ENCODE measurements around the gene DGKB.

The DGKB gene

DNA sequence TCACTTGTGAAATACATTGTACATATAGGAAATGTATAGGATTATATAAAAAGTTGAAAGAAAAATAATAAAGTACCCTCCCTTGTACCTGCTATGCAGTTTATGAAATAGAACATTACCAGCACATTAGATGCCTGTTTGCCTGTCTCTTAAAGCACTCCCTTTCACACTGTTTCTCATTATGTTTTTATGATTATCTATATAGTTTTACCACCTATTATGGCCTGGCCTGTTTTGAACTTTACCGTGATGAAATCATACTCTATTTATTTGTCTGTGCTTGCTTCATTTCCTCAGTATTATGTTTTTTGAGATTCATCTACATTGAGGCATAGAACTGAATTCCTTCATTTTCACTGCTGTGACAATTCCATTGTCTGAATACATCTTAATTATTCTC is 41.1 kb downstream of the DGKB start:
- DNase-seq (ENCODE audit: low read depth, low spot score), result no peak

DNA sequence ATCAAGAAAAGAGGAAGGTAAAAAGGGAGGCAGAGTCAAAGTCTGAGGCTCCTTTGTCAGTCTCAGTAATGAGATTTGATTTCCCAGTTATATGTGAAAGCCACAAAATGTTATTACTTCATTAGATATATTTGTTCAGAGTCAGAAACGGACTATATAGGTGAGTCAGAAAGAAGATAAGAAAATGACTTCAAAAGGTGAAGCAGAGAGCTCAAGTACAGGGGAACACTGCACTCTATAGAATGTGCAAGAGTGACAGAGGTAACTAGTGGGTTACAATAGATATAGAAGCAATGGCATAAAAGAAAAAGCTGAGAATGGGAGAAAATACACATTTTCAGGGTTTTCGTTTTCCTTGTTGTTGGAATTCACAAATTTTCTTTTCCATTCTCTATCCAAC is 43.3 kb downstream of the DGKB start:
- no peak for DNase-seq (ENCODE audit: low read depth, low spot score)

DNA sequence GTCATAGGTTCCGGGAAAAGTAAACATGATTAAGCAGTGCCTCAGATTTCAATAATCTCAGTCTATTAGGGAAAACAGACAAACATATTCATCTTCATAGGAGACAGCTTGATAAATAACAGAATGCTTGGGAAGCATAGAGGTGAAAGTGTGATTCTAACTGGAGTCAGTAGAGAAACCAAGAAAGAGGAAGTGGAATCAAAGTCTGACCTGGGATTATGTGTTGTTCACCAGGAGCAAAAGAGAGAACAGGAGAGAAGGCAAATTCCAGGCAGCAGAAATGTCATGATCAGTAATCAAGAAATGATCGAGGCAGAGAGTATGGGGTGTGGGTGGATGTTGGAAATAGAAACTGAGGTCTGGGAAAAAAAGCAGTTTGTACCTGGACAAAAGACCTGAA is 43.7 kb downstream of the DGKB start:
- no peak for DNase-seq (ENCODE audit: low read depth, low spot score)

DNA sequence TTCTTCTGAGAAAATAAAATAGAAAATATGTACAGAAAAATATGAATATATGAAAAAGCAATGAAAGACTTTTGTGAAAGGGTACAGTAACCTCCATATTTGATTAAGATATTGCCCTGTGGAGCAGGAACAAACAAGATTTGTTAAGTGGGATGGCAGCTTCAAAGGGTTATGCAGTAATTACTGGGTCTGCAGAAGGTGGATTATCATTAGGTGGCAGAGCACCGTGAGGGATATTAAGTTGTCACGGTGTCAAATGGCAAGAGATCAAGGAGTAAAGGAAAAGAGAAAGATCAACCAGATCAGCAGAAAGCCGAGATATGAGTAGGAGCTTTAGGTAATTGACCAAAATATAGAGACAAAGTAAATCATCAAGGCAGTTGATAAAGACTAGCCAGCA is 44.1 kb downstream of the DGKB start:
- no peak for DNase-seq (ENCODE audit: low read depth, low spot score)

DNA sequence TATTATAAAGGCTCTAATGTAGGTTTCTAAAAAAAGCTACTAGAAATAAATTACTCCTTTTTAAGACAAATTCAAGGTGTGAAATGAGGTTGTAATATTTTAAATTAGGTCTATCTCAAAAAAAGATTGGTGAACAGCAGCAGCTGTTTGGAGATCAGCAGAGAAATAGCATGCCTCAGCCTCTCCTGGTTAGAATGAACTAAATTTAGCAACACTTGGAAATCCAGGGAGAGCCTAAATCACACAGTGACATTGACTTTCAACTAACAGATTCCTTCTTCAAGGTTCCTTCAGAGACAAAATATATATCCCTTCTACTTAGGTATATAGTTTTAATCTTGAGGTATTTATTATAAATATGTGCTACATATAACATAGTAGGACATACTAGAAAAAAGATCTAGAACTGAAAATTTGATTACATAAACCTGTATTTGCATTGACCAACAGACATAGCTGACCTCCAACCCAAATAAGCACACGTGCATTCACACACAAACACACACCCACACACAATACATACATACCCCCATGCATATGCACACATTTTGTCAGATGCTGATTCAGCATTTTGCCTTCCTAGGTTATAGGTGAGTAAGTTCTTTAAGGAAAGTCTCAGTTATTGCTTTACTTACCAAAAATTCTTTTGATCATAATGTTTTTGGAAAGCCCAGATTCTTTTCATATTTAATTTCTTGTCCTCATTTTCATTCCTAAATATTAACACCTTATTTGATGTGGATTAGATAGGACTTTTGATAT is 47.3 kb downstream of the DGKB start:
- DNase-seq (ENCODE audit: low read depth, low spot score), result no peak

DNA sequence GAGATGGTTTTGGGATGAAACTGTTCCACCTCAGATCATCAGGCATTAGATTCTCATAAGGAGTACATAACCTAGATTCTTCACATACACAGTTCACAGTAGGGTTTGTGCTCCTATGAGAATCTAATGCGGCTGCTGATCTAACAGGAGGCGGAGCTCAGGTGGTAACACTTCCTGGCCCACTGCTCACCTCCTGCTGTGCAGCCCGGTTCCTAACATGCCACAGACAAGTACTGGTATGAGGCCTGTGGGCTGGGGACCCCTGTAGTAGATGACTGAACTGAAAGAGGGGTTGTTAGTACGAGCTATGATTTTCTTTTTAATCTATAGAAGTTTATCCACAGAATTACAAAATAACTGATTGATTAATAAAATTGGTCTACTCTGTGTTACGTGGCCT is 48.1 kb downstream of the DGKB start:
- no peak for DNase-seq (ENCODE audit: low read depth, low spot score)

DNA sequence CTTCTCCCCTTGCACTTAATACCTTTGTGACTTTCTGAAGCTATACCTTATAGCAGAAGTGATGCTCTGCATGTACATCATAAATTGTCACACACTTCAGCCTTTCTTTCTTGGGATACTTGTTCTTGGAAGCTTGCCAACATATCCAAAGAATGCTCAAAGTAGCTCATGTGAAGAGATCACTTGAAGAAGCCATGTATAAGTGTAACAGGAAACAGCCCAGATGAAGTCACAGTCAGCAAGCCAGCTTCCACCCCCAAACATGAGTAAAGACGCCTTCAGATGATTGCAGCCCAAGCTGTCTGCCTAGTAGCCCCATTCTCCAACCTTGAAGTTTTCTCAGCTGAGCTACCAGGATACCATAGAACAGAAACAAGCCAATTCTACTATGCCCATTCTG is 50.9 kb downstream of the DGKB start:
- no peak for DNase-seq (ENCODE audit: low read depth, low spot score)

DNA sequence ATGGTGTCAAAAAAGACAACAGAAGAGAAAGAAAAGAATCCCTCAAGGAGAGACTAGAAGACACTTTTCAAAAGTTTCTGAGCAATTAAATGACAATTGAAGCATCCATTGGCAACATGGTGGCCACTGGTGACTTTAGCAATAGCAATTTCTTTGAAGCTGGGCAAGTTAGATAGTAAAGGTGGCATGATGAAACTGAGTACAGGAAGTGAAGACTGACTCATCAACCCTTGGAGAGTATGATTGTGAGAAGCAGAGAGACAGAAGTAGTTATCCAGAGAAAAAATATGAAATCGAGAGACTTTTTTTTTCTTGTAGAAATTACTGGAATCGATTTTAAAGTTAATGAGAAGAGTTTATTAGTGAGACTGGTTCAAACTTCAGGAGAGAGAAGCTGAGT is 52.5 kb downstream of the DGKB start:
- DNase-seq (ENCODE audit: low read depth, low spot score), result no peak

DNA sequence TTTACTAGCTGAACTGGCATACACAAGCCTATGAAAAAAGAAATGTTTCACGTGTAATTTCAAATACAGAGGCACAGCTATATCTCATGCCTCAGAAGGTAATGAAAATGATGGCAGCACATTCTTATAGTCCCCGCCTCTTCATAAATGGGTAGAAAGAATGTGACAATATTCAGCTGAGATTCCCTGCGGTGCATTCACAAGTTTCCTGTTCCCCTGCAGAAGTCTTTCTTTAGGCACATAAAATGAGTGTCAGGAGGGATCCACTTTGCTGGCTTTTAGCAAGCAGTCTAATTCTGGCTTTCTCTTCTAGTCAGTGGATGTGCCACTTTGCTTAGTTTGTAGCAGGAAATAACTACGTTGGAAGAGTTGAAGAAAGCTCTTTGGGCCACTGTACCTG is 56.1 kb downstream of the DGKB start:
- DNase-seq (ENCODE audit: low read depth, low spot score), result no peak

DNA sequence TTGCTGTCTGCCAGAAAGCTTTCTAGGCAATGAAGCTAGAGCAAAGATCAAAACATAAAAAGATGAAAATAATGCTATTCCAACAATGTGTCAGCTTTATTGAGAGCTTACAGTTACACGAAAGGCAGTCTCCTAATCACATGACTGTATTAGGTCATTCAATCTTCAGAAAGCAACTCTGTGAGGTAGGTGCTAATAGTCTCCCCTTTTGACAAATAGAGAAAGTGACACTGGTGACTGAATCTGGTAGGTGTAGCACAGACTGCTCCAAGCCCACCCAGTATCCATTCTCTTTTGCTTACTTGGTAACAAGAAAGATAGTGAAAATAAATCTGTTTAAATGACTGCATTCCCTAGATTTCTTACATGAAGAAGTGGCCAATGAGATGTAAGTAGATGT is 58.8 kb downstream of the DGKB start:
- no peak for DNase-seq (ENCODE audit: low read depth, low spot score)

DNA sequence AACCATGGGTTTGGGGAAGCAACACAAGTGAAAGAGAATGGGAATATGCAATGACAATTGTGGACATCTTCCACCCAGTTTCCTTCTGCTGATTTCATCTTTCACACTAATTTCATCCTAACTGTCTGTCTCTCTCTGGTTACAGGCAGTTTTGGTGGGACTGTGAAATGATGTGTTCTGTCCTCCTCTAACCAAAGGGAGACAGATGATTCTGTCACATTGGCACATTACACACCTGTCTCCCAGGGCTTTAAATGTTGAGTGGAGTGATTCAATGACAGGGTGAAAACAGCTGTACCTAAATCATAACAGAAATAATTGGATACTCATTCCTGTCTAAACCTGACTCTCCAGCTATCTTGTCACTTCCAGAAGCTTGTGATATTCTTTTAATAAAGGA is 60.0 kb downstream of the DGKB start:
- DNase-seq (ENCODE audit: low read depth, low spot score), result no peak

DNA sequence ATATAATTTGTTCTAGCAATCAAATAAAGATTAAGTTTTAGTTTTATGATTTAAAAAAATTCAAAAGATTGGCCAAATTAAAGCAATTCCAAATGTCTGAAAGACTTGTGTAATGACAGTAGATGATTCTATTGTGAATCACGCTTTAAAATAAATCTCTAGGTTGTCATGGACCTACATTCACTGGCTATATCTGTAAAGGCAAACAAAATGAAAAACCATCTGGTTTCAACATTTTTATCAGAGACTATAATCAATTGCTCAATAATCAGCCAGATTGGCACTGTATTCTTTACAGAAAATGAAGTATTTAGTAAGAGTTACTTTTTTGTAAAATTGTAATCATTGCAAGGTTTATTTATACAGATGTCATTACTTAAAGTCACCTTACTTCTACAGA is 60.7 kb downstream of the DGKB start:
- DNase-seq (ENCODE audit: low read depth, low spot score), result no peak

DNA sequence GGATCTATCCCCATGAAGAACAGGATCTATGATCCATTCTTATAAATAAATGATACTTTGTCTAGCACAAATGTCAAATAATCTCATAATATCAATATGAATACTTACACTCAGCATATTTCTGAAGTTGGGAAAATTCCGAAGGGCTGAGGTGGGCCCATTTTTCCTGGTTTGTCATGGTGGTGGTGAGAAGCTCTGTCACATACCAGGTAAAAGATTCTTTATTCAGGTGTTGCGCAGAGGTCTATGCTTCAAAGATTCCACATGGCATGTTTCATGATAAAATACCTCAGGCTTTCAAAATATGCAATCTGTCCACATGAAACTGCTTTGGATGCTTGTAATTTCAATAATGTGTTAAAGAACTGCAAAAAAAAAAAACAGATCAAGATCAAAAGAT is 61.5 kb downstream of the DGKB start:
- DNase-seq (ENCODE audit: low read depth, low spot score), result no peak

DNA sequence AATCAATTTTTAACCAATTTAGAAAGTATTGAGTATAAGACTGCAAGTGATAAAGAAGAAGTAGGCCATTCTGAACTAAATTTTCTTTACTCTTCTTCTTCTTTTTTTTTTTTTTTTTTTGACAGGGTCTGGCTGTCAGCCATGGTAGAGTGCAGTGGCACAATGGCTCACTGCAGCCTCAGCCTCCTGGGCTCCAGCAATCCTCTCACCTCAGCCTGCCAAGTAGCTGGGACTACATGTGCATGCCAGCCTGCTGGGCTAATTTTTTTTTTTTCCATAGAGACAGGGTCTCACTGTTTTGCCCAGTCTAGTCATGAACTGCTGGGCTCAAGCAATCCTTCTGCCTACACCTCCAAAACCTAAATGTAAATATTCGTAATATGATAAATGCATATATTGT is 63.2 kb downstream of the DGKB start:
- no peak for DNase-seq (ENCODE audit: low read depth, low spot score)

DNA sequence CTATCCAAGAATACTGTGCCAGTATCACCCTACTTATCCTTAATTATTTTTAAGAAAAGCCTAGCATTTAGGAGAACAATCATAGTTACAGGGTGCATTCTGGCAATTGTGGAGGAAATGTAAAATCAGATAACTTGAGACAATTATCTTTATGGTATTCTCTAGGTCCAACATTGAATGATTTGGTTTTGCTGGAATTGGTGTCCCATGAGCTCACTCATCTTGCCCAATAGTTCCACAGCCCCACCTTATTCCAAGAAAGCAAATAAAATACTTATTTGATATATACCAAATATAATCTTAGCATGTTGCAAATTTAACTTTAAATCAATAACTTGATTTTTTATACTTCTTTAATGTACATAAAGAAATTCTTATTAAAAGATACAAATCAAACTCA is 65.3 kb downstream of the DGKB start:
- DNase-seq (ENCODE audit: low read depth, low spot score), result no peak

DNA sequence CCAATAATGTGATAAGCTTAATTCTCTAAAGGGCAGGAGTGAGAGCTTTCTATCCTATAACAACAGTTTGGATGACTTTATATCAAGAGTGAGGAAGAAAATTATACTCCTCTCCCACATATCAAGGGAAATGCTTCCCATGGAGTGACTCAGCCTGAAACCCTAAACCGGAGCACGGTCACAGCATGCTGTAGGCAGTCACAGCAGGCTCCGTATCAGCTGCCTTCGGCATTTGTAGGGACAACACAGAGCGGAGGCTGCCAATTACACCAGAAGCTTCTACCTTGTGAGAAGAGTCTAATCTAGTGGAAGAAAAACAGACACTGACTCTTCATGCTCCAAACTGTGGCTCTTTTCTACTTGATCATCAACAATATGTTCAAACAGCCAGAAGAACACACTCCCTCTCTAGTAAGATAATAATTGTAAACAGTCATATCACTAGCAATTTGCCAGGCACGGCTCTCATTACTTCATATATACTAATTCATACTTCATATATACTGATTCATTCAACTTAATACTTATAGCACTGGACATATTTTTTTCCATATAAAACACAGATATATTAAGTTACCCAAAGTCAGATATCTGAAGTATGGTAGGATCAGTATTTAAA is 65.9 kb downstream of the DGKB start:
- no peak for DNase-seq (ENCODE audit: low read depth, low spot score)

DNA sequence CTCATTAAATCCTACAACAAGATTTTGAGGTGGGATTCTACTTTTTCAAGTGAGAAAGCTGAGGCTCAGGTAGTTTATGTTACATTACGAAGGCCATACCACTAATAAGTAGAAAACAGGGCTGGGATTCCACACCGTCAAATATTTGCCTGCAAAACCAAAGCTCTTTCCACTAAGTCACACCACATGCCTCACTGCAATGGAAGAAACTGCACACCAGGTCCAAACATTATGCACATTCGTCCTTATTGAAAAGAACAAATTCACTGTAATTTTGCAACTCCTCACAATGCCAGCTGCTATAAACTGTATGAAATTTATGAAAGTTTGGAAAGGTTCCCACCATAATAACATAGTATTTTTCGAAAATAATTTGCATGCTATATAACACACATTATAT is 66.5 kb downstream of the DGKB start:
- no peak for DNase-seq (ENCODE audit: low read depth, low spot score)

DNA sequence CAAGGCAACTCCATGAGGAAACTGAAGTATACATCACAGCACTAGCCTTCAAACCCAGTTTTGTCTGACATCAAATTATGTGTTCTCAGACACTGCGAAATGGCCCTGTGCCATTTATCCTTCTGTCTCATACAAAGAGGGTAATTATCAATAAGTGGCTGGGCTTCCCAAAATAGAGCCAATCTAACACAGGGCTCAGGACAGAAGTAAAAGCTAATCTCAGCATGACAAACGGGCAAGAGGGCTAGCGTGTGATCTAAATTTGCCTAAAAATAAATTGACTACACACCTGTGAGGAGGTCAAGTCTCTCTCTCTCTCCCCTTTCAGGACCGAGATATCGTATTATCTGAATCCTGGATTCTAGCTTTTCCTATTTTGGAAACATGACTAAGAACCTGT is 67.2 kb downstream of the DGKB start:
- DNase-seq (ENCODE audit: low read depth, low spot score), result no peak

DNA sequence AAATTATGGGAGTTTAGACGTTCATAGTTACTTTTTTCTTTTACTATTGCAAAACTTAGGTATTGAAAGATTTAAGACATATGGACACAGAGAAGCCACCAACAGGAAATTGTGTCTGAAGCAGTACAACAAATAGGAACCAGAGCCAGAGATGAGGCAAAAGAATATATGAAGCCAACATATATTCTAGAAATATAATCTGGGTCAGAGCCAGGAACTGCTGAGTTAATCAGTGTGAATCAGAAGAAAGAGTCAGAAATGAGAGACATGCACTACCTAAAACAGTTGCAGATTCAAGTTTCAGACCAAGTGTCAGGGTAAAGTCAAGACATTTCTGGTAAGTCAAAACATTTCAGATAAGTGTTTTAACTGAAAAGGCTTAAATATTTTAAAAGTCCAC is 67.7 kb downstream of the DGKB start:
- no peak for DNase-seq (ENCODE audit: low read depth, low spot score)

DNA sequence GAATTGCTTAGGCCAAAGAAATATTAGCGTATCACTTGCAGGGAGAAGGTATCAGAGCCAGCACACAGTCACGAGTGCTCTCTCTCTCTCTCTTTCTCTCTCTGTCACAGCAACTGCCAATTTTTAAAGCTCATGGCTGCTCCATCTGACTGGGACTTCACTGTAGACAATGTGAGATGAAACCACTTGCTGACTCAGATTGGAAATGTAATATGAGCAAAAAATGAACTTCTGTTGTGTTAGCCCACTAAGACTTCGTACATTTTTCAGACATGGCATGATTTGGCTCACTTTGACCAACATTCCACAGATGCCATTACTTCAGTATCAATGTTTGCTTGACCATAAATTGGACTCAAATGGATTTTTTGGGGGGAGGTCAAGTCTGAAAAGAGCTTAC is 68.1 kb downstream of the DGKB start:
- no peak for DNase-seq (ENCODE audit: low read depth, low spot score)

DNA sequence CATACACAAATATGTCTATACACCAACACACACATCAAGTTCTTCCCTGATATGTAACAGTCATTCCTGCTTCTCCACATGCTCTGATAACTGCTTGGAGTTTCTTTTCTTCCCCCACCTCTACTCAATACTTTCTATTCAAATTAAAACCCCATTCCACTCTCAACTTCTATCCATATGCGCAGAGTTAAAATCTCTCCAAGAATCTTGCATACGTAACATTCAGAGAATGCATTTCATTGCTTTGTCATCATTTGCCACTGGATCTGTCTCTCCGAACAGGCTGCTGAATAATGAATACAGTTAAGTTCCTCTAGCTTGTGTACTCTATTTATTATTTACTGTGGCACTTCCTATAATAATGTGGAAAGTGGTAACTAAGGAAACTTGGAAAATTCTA is 68.8 kb downstream of the DGKB start:
- DNase-seq (ENCODE audit: low read depth, low spot score), result no peak

DNA sequence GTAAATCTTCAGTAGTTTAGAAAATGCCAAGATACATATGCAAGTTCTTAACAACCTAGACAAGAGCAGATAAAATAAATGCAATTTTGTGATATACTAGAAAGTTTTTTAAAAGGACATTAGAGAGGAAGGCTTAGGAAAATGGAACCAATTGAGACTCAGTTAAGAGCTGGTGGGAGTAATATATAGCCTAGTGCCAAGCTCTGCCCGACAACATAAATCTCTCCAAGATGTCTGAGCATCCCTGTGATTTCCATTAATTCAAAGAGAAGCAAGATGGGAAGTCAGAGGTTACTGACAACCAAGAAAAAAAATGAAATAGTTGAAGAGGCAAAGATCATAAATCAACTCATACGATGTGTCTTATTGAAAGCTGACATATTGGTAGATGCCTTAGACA is 74.5 kb downstream of the DGKB start:
- no peak for DNase-seq (ENCODE audit: low read depth, low spot score)

DNA sequence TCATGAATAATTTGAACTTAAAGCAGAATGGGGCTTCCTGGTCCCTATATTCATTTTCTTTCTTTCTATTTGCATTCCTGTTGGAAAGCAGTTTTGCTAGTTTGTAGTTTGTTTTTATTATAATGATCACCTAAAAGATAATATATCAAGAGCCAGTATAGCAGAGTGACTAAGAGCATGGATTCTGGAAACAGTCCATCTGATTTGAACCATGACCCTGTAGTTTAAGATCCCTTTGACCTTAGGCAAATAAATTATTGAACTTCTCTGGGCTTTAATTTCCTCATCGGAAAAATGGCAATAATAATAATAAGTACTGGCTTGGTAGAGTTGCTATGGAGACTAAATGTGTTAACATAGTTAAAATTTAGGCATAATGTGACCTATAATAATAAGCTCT is 76.1 kb downstream of the DGKB start:
- DNase-seq (ENCODE audit: low read depth, low spot score), result no peak

DNA sequence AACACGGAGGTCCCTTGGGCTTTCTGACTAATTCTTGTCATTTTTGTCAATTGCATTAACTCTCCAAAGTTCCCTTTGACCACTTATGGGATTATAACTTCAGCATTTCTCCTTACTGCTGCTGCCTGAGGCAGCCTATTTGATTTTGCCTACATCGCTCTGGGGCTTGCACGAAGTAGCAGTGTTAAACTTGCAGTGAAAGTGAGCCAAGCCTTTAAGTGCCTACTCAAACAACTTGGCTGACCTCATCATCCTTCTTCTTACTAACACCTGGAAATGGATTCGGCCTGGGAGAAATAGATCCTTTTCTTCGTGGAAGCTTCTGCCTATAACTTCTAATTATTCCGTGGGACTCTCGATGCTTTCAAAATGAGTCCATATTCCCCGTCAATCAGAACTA is 76.6 kb downstream of the DGKB start:
- no peak for DNase-seq (ENCODE audit: low read depth, low spot score)

All from activated naive CD8-positive, alpha-beta T cell treated with anti-CD3 and anti-CD28 coated beads, Interleukin-2, amount 50 U/mL, for 16 hours (primary cell).